HG02610 (cell line): ENCODE data around the gene DENND1A.
"Not testable (repeated sequence)": the region's sequence is repeated elsewhere in the genome, so short reads cannot be mapped to it uniquely, and the experiment has no call there.

Source experiments
- ATAC-seq: cut with Tn5 transposase; IDR thresholded peaks from one replicate; pipeline ENCODE4 v1.9.1; 2021; ENCODE audit warnings: mild to moderate bottlenecking, moderate library complexity; ENCODE audit not compliant: unreplicated experiment

The DENND1A gene

GRCh38 chr9:123923377-123923776 is 6.5 kb downstream of the DENND1A start:
- ATAC-seq, result no peak

GRCh38 chr9:123922911-123923310 is 7.0 kb downstream of the DENND1A start:
- ATAC-seq, result no peak

GRCh38 chr9:123922431-123922830 is 7.5 kb downstream of the DENND1A start:
- ATAC-seq, result no peak

- ATAC-seq, result no peak
These were observed 15.3 kb downstream of the DENND1A start for GRCh38 chr9:123914517-123915196.

GRCh38 chr9:123912167-123912897 is 17.6 kb downstream of the DENND1A start:
- no peak for ATAC-seq

GRCh38 chr9:123911024-123911423 is 18.9 kb downstream of the DENND1A start:
- no peak for ATAC-seq

GRCh38 chr9:123909192-123909591 is 20.7 kb downstream of the DENND1A start:
- ATAC-seq, result not testable (repeated sequence)

- not testable (repeated sequence) for ATAC-seq
These were observed 26.4 kb downstream of the DENND1A start for GRCh38 chr9:123903550-123903949.

- no peak for ATAC-seq
These were observed 35.1 kb downstream of the DENND1A start for GRCh38 chr9:123894822-123895221.

- peak; percentile 45 for ATAC-seq
These were observed 36.0 kb downstream of the DENND1A start for GRCh38 chr9:123893831-123894460.

GRCh38 chr9:123893115-123893514 is 36.8 kb downstream of the DENND1A start:
- ATAC-seq, result no peak

GRCh38 chr9:123887837-123888236 is 42.1 kb downstream of the DENND1A start:
- no peak for ATAC-seq

- ATAC-seq, result not testable (repeated sequence)
These were observed 44.1 kb downstream of the DENND1A start for GRCh38 chr9:123885834-123886233.

- no peak for ATAC-seq
These were observed 46.3 kb downstream of the DENND1A start for GRCh38 chr9:123883634-123884033.

- ATAC-seq, result no peak
These were observed 48.3 kb downstream of the DENND1A start for GRCh38 chr9:123881604-123882003.

- no peak for ATAC-seq
These were observed 49.5 kb downstream of the DENND1A start for GRCh38 chr9:123880420-123880819.

GRCh38 chr9:123876750-123877149 is 53.2 kb downstream of the DENND1A start:
- ATAC-seq, result no peak

- no peak for ATAC-seq
These were observed 57.2 kb downstream of the DENND1A start for GRCh38 chr9:123872710-123873109.

GRCh38 chr9:123871781-123872180 is 58.1 kb downstream of the DENND1A start:
- ATAC-seq, result no peak

- ATAC-seq, result no peak
These were observed 61.9 kb downstream of the DENND1A start for GRCh38 chr9:123868002-123868401.

GRCh38 chr9:123867034-123867433 is 62.9 kb downstream of the DENND1A start:
- peak; percentile 54 for ATAC-seq

- ATAC-seq, result no peak
These were observed 63.4 kb downstream of the DENND1A start for GRCh38 chr9:123866497-123866896.
